CD4-positive, alpha-beta T cell treated with Interleukin-6 at 100 ng/mL for 8 hours (primary cell): ENCODE measurements around the gene KLF7.
"Not testable (repeated sequence)": the region's sequence is repeated elsewhere in the genome, so short reads cannot be mapped to it uniquely, and the experiment has no call there.

Experiments
- DNase-seq: peaks from one replicate; pipeline ENCODE4 v3.0.0-alpha.2; 2020; ENCODE audit warnings: mixed read lengths, low spot score

Gene KLF7

GRCh38 chr2:207061181-207061580 lies 104.6 kb downstream of the KLF7 start:
- no peak for DNase-seq

- DNase-seq: no peak
These were observed 110.5 kb downstream of the KLF7 start for GRCh38 chr2:207055257-207055656.

DNA sequence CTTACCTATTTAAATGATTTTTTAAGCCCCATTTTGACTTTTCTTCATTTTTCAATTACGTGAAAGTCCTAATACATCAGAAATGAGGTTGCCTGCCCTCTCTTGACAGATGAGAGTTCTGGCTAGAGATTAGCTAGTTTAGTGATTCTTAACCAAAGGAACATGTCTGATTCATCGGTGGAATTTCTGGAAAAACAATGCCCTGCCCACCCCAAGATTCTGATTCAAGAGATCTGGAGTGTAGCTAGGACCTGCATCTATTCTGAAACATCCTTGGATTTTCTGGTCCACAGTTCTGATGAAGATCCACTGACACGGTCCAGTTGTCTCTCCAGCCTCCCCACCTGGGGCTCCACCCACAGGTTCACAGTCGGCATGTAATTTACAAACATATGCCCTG lies 111.2 kb downstream of the KLF7 start:
- DNase-seq: no peak

- no peak for DNase-seq
These were observed 114.3 kb downstream of the KLF7 start for GRCh38 chr2:207051385-207051965.

- no peak for DNase-seq
These were observed 116.6 kb downstream of the KLF7 start for GRCh38 chr2:207049122-207049521.

DNA sequence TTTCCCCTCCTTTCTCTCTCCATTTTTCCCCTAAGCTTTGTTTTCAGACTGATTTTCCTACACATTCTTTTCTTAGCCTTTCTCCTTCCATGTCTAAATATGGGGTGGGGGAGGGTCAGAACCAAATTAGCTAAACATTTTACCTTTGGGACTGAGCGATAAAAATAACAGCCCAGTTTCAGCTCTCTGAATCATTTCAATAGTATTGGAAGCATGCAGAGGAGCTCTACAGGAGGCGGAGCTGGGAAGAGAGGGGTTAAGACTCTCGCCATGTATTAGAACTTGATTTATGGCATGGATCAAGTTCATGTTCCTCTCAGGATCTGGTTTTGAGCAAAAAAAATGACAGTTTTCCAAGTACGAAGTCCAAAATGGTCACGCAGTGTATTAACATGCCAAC lies 117.3 kb downstream of the KLF7 start:
- no peak for DNase-seq

DNA sequence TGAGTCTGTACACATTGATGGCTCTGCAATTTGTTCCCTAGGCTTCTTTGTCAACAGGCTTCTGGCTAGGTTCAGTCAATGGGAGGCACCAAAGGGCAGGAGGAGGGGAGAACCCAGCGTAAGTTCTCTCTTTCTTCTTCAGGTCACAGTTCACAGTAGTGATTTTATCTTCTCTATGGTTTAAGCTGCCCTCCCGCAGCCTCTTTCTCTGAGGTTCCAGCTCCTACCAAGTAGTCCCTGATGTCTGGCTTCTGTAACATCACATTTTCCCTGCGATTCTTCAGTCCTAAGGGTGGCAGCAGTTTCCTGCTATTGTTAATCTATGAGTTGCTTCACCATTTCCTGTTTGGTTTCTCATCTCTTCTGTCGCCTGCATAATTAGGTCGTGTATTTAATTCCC lies 119.0 kb downstream of the KLF7 start:
- DNase-seq: peak; percentile 56

- no peak for DNase-seq
These were observed 120.2 kb downstream of the KLF7 start for GRCh38 chr2:207045531-207045930.

- DNase-seq: no peak
These were observed 121.1 kb downstream of the KLF7 start for GRCh38 chr2:207044379-207045362.

DNA sequence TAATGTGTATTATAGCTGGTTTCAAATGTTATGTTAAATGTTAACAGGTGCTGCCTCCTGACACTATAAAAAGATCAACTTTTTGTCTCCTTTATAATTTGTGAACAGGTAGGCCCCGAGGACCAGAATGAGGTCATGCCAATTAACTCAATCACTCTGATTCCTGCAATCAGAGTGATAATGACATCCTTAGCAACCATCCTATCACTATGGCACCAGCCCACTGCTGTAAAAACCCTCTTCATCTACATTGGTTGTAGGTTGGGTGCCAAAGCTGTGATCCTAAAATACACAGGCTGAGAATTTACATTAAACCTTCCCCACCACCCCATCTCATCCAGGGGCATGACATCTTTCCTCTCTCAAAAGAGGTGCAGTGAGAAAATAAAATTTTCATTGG lies 122.9 kb downstream of the KLF7 start:
- DNase-seq: no peak

GRCh38 chr2:207041786-207042554 lies 123.8 kb downstream of the KLF7 start:
- no peak for DNase-seq

DNA sequence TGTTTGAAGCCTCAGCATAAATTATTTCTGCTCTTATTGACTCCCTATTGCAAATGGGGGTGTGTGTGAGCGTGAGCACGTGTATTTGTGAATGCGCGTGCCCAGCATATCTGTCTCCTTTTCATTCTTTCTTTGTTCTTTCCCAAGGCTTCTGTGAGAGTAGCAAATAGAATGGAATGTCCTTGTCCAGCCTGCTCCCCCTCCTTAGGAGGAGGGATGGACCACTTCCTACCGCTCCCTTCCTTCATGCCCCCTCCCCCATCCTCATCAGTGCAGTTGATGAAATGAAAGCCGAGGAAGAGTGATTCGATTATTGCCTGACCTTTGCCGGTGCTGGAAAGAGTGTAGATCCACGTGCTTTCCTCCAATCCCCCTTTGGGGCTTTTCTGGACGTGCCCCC lies 124.5 kb downstream of the KLF7 start:
- no peak for DNase-seq

DNA sequence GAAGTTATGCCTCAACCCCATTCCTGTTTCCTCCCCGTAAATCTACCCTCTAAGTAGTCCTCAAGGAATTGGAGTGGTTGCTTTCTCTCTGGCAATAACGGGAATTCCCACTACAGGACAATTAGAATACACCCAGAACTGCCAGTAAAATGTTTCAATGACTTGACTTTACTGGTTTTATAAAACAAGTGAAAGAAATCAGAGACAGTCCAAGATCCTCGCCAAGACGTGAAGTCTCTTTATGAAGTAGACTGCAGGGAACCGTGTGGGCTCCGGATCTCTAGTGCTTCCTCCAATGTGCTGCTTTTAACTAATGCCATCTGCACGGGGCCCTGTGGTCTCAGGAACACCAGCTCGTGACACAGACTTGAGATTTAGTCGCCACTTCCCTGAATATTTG lies 125.1 kb downstream of the KLF7 start:
- DNase-seq: no peak

DNA sequence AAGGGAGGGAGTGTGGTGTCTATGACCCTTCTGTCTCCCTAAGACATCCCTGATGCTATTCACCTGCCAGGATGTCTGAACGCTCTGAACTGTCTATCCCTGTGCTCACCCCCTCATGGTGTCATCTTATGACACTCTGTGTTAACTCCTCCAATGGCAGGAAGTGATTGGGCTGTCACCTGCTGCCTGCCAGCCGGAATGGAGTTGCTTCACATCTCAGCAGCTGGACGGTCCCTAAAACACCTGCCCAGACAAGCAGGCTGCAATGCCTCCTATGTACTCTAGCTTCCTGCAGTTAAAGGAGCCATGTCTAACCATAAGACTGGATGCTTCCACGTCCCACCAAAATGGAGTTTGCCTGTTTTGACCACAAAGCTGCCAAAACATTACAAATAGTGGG lies 126.5 kb downstream of the KLF7 start:
- no peak for DNase-seq

DNA sequence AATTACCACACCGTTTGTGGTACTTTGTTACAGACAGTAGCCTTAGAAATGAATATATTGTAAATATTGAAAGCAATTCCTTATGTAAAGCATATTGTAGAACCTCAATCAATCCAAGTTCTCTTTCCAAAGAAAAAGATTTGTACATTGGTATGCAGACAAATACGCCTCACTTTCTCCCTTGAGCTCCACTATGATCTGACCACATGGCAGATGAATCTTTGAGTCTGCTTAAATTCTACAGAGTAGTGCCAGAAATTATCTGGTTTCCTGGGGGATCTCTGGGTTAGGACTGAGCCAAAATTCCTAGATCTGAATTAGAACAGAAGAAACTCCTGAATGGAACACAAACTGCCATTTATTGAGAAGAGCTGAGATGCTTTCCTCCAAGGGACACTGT lies 127.4 kb downstream of the KLF7 start:
- no peak for DNase-seq

GRCh38 chr2:207037896-207038295 lies 127.9 kb downstream of the KLF7 start:
- DNase-seq: no peak

DNA sequence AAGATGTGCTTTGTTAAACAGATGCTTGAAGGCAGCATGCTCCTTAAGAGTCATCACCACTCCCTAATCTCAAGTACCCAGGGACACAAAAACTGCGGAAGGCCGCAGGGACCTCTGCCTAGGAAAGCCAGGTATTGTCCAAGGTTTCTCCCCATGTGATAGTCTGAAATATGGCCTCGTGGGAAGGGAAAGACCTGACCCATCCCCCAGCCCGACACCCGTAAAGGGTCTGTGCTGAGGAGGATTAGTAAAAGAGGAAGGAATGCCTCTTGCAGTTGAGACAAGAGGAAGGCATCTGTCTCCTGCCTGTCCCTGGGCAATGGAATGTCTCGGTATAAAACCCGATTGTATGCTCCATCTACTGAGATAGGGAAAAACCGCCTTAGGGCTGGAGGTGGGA lies 128.7 kb downstream of the KLF7 start:
- DNase-seq: not testable (repeated sequence)

DNA sequence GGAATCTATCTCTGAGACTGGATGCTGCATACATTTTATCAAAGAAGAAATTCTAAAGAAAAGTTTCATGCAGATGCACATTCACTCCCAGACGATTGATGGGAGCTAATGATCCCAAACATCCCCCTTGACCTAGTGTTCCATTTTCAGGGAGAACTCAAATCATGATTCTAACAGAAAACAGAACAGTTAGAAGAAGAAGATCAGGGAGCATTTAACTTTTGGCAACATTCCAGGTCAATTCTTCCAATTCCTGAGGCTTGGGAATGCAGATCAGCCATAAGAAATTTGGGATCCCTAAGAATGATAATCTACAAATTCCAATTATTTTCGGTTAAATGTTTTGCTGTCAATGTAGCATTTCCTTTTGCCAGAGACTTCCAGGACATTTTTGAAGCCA lies 129.9 kb downstream of the KLF7 start:
- DNase-seq: no peak

GRCh38 chr2:207032490-207032889 lies 133.3 kb downstream of the KLF7 start:
- no peak for DNase-seq
